Stimulated activated CD4-positive, alpha-beta T cell treated with anti-CD3 and anti-CD28 coated beads, Interleukin-2, amount 100 ng/mL, for 48 hours (primary cell): ENCODE data around the gene G2E3.
"Not testable (repeated sequence)": the region's sequence is repeated elsewhere in the genome, so short reads cannot be mapped to it uniquely, and the experiment has no call there.

Source experiments
- DNase-seq, 2 donors: peaks; one replicate each; pipeline ENCODE4 v3.0.0-alpha.2; 2020

The G2E3 gene

GRCh38 chr14:30607156-30607780, 48.3 kb downstream of the G2E3 start:
- no peak for DNase-seq

- DNase-seq = no peak
Observed at GRCh38 chr14:30608533-30609006, 49.6 kb downstream of the G2E3 start.

DNA sequence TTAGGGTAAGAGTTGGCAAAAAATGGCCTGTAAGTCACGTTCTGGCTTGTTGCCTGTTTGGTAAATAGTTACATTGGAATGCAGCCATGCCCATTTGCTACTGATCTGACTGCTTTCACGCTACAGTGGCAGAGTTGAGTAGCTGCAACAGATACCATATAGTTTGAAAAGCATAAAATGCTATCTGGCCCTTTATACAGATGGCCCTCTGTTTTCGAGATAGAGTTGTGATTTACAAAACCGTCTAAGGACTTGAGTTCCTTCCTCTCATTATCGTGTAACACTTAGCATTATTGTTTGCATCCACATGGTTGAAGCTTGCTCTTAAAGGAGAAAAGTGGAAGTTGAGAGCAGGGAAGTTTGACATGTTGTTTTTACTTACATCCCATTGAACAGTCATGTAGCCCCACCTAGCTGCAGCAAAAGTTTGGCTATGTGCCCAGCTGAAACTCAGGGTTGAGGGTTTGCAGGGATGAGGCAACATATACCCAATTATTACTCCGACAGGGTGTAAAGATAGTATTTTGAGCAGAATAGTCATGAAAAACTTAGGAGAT, 51.9 kb downstream of the G2E3 start:
- no peak for DNase-seq

DNA sequence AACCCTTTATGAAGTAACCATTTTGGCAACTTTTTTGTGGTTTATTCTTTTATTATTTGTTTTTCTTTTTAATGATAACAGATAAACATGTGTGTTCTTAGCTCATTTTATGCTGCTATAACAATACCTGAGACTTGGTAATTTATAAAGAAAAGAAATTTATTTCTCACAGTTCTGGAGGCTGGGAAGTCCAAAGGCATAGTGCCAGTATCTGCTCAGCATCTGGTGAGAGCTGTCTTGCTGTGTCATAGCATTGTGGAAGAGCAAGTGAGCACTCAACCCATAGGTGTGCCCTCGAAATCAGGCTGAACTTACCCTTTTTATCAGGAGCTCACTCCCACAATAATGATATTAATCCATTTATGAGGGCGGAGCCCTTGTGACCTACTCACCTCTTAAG, 55.2 kb downstream of the G2E3 start:
- no peak for DNase-seq

GRCh38 chr14:30620178-30620577, 61.2 kb downstream of the G2E3 start:
- no peak for DNase-seq

DNA sequence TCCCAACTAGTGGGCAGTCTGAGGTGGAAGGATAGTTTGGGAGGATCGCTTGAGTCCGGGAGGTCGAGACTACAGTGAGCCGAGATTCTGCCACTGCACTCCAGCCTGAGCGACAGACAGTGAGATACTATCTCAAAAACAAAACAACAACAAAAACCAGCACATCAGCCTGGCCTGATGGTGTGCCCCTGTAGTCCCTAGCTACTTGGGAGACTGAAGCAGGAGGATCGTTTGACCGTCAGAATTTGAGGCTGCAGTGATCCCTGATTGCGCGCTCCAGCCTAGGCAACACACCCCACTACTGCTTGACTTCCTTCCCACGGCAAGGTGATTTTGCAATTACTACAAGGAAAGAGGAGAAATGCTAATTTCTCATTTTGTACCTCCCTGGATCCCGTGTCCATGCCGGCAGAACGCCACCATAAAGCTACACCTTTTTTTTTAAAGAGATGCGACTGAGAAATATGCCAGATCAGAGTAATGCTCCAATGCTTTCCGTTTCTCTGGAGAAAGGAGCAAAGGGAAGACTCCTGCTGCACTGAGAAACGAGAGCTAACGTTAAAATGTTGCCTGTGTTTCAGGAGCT, 62.5 kb downstream of the G2E3 start:
- DNase-seq = no peak

DNA sequence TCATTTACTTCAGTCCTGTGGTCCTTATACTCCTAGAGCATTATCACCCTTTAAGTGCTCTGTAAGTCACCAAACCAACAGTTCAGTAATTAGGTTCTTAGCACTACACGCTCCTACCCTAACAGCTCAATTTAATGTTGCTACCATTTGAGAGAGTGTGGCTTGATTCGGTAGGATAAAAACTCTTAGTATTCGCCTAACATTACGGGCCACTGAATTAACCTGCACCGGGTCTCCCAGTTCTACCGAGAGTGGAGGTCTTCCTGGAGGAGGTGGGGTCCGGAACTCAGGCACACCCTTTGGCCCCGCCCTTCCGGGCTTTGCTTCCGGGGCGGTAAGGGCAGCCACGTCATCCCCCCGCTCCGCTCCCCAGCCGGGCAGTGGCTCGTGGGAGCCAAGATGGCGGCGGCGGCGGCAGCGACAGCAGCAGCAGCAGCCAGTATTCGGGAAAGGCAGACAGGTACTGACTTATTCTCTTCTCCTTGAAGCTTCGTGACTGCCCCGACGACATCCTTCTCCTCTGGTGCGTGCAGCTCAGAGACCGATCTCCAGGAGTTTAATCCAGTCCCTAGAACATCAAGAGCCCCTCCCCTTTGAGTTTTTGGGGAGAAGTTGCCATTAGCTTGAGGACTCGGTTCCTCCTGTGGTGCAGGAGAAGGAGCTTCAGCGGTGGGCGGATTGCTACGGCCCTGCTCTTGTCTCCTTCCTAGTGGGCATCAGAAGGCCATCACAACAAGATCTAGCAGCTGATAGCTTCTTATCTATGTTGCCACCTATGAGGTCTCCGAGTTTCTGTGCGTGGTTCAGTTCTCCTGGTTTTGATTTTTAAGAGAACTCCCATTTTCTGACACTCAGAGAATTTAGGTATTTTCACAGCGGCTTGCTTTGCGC, 63.2 kb downstream of the G2E3 start, which contains the start of gene SCFD1:
SCFD1 (plus strand) TSS at position 380 of the 891 bp plus-strand sequence; CDS start at position 400, 20 bp downstream.
- peak; percentile 90 to 91 for DNase-seq

- DNase-seq = no peak
Observed at GRCh38 chr14:30623412-30624131, 64.6 kb downstream of the G2E3 start.

DNA sequence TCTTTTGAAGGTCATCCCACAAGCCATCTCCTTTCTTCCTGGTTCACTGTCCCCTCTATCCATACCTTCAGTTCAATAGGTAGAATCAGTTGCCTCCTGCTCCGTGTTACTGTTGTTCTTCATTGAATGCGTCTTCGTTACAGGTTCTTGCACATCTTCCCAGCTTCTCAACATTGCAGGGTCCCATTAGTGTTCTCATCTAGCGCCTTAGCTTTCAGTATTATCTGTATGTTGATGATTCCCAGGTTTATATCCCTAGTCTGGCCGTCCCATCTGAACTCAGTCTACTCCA, 65.1 kb downstream of the G2E3 start:
- no peak for DNase-seq

DNA sequence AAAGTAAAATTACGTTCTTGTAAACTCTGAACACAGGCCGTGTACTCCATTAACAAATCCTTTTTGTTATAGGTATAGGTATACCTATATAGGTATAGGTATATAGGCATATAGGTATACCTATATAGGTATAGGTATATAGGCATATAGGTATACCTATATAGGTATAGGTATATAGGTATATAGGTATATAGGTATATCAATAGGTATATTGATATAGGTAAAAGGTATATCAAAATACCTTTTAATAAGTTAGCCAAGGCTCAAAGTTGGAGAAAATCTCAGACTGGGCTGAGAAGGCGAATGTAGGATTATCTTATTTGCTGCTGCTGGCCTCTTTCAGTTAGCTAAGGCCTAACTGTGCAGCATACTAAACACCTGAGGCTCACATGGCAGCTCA, 66.6 kb downstream of the G2E3 start:
- DNase-seq = no peak

- DNase-seq = not testable (repeated sequence)
Observed at GRCh38 chr14:30629432-30629831, 70.5 kb downstream of the G2E3 start.

DNA sequence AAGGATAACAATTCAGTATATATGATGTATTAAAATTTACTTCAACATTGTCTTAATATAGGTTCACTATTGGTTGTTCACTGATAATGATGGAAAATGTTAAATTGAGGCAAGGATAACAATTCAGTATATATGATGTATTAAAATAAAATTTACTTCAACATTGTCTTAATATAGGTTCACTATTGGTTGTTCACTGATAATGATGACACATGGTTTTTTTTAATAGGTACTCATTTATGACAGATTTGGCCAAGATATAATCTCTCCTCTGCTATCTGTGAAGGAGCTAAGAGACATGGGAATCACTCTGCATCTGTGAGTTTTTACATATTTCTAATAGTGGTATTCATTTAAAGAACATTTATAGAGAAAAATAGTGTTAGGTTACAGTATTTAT, 71.3 kb downstream of the G2E3 start:
- no peak for DNase-seq

DNA sequence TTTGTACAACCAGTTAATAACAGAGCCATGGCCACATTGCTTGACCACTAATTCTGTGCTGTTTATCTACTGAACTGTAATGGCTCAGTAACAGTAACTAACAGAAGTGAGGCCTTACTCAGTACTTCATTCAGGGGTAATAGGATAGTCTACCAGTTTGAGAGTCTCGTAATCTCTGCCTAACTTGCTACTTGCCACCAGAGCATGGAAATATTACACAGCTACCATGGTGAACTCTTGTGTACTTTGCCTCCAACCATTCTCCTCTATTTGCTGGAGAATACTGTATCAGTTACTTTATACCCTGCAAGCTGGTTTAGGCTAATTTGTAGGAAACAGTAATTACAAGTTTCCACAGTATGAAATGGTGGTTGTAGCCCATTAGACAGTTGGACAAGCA, 73.8 kb downstream of the G2E3 start:
- no peak for DNase-seq

GRCh38 chr14:30638926-30639325, 80.0 kb downstream of the G2E3 start:
- DNase-seq = no peak

GRCh38 chr14:30641207-30641606, 82.2 kb downstream of the G2E3 start:
- no peak for DNase-seq

GRCh38 chr14:30644462-30644861, 85.5 kb downstream of the G2E3 start:
- DNase-seq = not testable (repeated sequence)

- no peak for DNase-seq
Observed at GRCh38 chr14:30645600-30645999, 86.6 kb downstream of the G2E3 start.

GRCh38 chr14:30648471-30648870, 89.5 kb downstream of the G2E3 start:
- DNase-seq = no peak

GRCh38 chr14:30651937-30652336, 93.0 kb downstream of the G2E3 start:
- no peak for DNase-seq

GRCh38 chr14:30655124-30655523, 96.2 kb downstream of the G2E3 start:
- DNase-seq = no peak

- no peak for DNase-seq
Observed at GRCh38 chr14:30655658-30656057, 96.7 kb downstream of the G2E3 start.

- DNase-seq = peak; percentile 16 to 19
Observed at GRCh38 chr14:30656190-30656632, 97.3 kb downstream of the G2E3 start.

DNA sequence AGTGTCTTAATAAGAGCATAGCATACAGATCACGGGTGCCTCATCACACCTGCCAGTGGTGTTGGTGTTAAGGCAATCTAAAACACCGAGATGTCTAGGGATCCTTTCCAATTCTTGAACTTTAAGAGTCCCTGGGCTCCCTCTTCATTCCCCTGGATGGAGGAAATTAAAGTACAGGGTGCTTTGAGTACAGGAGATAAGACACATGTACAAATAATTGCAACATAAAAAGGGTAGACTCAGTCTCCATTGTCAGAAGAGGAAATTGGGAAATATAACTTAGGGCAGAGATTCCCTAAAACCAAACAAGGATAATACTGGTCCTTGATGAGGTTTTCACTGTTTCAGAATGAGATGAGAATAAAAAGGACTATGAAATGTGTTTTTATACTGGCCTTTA, 98.1 kb downstream of the G2E3 start:
- no peak for DNase-seq
